22Rv1 (cell line): ENCODE data around the gene FAM107B.

Experiments used
- ZFX ChIP-seq: fragments of 450-650 bp; IDR thresholded peaks from 2 replicates; pipeline ENCODE4 v1.6.1; 2017; ENCODE audit warnings: antibody characterized with exemption, borderline replicate concordance
- TF ChIP-seq, protein P1 (sequence below): fragments of 450-650 bp; IDR thresholded peaks from 2 replicates; pipeline ENCODE4 v1.5.1; 2017; ENCODE audit warnings: mild to moderate bottlenecking

DNA sequence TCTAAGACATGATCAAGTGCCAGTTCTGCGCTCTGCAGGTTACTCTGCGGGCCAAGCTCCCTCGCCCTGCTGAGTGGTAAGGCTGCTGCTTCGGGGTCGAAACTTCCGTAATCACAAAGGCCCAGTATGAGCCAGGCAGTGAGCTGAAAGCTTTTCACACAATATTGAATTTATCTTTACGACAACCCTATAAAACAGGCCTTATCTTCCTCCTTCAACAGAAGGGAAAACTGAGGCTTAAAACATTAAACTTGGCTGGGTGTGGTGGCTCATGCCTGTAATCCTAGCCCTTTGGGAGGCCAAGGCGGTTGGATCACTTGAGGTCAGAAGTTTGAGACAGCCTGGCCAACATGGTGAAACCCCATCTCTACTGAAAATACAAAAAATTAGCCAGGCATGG, 83.3 kb downstream of the FAM107B start:
- TF ChIP-seq, protein P1, sequence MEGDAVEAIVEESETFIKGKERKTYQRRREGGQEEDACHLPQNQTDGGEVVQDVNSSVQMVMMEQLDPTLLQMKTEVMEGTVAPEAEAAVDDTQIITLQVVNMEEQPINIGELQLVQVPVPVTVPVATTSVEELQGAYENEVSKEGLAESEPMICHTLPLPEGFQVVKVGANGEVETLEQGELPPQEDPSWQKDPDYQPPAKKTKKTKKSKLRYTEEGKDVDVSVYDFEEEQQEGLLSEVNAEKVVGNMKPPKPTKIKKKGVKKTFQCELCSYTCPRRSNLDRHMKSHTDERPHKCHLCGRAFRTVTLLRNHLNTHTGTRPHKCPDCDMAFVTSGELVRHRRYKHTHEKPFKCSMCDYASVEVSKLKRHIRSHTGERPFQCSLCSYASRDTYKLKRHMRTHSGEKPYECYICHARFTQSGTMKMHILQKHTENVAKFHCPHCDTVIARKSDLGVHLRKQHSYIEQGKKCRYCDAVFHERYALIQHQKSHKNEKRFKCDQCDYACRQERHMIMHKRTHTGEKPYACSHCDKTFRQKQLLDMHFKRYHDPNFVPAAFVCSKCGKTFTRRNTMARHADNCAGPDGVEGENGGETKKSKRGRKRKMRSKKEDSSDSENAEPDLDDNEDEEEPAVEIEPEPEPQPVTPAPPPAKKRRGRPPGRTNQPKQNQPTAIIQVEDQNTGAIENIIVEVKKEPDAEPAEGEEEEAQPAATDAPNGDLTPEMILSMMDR: no peak
- no peak for TF ChIP-seq ZFX
